SK-N-MC (cell line): Measurements from ENCODE around the gene CDC14A.

ENCODE experiments used
- EZH2 ChIP-seq: fragments of 200-600 bp; sonication (generic); IDR thresholded peaks from one replicate; pipeline ENCODE4 v1.6.1; 2017; ENCODE audit warnings: antibody characterized with exemption
- POLR2AphosphoS5 ChIP-seq: IDR thresholded peaks from 2 replicates; pipeline ENCODE4 v1.6.1; 2012; ENCODE audit warnings: mild to moderate bottlenecking, low read depth, low read length, borderline replicate concordance

DNA sequence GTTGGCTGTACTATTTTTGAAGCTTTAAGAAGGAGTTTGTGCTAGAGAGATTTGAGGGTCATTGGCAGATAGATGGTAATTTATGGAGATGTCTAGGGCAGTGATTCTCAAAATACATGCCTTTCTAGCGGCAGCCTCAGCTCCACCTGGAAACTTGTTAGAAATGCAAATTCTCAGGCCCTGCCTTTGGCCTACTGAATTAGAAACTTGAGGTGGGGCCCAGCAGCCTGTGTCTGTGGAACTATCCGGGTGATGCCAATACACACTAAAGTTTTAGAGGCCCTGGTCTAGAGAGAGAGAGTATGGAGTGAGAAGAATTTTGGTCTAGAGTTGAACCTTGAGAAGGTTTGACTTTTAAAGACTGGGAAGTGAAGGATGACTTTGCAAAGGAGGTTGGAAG, 82.5 kb downstream of the CDC14A start:
- TF ChIP-seq EZH2 (no peak), POLR2AphosphoS5 (no peak)
